Stimulated activated CD4-positive, alpha-beta T cell treated with anti-CD3 and anti-CD28 coated beads, Interleukin-1b, Interleukin-23, amount 100 ng/mL, for 48 hours (primary cell): Measurements from ENCODE around the gene MLX.
A peak's percentile ranks its signal among the peaks of the same experiment; 100 is the strongest.
"Not testable (repeated sequence)": the region's sequence is repeated elsewhere in the genome, so short reads cannot be mapped to it uniquely, and the experiment has no call there.

ENCODE experiments used
- DNase-seq: peaks from one replicate; pipeline ENCODE4 v3.0.0-alpha.2; 2020

Gene MLX

DNA sequence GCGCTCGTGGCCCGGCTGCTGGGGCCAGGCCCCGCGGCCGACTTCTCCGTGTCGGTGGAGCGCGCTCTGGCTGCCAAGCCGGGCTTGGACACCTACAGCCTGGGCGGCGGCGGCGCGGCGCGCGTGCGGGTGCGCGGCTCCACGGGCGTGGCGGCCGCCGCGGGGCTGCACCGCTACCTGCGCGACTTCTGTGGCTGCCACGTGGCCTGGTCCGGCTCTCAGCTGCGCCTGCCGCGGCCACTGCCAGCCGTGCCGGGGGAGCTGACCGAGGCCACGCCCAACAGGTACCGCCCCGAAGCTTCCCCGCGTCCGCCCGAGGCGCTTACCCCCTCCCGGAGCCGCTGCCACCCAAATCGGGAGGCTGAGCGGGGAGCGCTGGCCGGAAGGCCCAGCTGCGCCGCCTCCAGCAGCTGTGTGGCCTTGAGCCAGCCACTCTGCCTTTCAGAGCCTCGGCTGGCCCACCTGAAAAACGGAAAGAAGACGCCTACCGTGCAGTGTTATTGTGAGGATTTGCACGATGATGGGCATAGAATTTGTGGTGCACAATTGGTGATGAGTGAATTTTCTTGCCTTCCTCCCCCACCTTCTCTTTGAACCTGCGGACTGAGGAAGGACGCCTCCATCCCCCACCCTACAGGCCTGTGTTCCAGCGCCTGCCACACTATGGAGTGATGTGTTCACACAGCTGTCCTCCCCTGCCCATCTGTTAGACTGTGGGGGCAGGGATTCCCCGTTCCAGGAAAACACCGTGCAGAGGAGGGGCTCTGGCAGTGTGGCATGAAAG is 30.3 kb upstream of the MLX start:
- DNase-seq, result peak; percentile 72

DNA sequence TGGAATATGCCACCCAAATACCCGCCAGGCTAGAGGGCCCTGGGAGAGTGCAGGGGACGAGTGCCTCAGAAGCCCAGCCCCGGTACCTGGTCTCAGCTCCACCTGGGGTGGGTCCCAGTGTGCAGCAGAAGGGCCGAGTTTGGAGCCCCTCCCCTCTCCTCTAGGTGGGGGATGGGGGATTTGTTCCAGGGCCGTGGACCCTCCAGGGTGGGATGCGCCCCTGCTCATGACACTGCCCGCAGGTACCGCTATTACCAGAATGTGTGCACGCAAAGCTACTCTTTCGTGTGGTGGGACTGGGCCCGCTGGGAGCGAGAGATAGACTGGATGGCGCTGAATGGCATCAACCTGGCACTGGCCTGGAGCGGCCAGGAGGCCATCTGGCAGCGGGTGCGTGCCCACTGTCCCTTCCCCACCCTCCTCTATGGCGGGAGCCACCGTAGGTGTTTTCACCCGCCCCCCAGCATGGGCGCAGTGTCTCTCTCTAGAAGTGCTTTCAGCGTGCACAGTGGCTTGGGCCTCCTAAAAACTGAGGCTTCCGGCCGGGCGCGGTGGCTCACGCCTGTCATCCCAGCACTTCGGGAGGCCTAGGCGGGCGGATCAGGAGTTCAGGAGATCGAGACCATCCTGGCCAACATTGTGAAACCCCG is 29.6 kb upstream of the MLX start:
- DNase-seq, result no peak

DNA sequence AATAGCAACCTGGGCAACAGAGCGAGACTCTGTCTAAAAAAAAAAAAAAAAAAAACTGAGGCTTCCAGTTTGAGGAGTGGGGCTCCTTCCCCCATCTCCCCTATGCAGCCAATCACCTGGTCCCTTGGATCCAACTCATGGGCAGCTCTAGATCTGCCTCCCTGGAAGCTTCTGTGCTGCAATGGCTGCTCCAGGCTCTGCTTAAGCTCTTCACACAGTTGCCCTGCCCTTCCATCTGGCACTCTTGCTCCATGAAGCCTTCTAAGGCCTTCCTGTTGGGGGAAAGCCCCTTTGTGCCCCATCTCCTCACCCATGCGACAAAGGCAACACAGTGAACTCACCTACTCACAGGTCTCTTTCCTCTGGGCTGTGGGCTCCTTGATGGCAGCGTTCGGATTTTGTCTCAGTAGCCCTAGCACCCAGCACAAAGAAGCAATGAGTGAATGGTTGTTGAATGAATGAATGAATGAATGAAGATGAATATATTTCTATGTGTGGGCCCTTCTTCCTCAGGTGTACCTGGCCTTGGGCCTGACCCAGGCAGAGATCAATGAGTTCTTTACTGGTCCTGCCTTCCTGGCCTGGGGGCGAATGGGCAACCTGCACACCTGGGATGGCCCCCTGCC is 29.0 kb upstream of the MLX start:
- DNase-seq, result no peak

DNA sequence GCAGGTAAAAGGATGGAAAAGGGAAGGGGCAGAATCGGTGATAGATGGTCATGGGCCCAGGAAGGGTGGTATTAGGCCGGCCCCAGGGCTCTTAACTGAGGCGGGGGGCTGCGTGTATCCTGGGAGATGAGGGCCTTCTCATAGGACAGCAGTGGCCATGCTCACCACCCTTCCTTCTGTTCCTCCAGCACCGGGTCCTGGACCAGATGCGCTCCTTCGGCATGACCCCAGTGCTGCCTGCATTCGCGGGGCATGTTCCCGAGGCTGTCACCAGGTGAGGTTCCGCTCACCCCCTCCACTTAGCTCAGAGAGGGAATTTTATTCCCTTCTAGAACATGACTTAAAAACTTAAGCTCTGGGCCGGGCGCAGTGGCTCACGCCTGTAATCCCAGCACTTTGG is 28.4 kb upstream of the MLX start:
- no peak for DNase-seq

DNA sequence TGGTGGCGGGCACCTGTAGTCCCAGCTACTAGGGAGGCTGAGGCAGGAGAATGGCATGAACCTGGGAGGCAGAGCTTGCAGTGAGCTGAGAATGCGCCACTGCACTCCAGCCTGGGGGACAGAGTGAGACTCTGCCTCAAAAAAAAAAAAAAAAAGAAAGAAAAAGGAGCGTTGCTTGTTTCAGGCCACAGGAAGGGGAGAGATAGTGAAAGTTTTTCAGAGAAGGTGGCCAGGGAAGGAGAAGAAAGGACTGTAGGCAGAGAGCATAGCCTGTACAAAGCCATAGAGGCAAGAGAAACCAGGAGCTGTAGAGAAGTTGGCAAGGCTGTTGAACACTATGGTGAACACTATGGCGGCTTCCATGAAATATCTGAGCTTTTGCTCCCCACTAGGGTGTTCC is 26.3 kb upstream of the MLX start:
- DNase-seq, result not testable (repeated sequence)

DNA sequence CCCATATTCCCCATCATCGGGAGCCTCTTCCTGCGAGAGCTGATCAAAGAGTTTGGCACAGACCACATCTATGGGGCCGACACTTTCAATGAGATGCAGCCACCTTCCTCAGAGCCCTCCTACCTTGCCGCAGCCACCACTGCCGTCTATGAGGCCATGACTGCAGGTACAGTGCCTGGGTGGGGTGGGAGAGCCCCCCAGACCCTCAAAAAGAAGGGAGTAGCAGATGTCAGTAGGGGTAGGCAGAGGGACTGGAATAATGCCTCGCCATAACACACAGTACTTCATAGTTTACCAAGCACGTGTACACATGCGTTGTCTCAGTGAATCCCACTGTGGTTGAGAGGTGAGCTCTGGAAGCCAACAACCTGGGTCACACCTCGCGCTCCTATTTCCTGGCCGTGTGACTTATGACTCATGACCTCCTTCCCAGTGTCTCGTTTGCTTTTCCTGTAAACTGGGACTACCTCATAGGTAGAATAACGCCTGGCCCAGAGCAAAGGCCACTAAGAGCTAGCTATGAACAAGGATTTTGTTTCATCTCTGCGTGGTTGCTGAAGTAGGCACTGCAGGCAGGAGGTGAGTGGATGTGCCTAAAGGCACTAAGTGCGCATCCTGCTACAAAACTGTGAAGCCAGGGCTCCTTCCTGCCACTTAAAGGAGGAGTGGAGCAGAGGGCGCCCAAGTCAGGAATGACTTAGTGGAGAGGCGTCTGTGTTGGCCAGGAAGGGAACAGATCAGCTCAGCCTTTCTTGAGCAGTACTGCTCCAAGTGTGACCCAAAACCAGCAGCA is 25.7 kb upstream of the MLX start:
- no peak for DNase-seq

DNA sequence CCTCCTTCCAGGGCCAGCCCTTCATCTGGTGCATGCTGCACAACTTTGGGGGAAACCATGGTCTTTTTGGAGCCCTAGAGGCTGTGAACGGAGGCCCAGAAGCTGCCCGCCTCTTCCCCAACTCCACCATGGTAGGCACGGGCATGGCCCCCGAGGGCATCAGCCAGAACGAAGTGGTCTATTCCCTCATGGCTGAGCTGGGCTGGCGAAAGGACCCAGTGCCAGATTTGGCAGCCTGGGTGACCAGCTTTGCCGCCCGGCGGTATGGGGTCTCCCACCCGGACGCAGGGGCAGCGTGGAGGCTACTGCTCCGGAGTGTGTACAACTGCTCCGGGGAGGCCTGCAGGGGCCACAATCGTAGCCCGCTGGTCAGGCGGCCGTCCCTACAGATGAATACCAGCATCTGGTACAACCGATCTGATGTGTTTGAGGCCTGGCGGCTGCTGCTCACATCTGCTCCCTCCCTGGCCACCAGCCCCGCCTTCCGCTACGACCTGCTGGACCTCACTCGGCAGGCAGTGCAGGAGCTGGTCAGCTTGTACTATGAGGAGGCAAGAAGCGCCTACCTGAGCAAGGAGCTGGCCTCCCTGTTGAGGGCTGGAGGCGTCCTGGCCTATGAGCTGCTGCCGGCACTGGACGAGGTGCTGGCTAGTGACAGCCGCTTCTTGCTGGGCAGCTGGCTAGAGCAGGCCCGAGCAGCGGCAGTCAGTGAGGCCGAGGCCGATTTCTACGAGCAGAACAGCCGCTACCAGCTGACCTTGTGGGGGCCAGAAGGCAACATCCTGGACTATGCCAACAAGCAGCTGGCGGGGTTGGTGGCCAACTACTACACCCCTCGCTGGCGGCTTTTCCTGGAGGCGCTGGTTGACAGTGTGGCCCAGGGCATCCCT is 23.5 kb upstream of the MLX start:
- no peak for DNase-seq

DNA sequence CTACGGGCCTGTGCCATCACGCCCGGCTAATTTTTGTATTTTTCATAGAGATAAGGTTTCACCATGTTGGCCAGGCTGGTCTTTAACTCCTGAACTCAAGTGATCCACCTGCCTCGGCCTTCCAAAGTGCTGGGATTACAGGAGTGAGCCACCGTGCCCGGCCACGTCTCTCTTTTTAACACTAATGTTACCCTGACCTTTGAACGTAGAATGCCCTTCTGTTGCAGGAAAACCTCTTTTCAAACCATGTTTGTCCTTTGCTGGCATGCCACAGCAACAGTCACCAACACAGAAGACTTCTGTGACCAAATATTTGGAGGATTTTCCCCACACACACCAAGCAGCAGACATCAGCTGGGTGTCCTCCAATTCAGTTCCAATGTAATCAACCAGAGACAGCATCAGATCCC is 22.0 kb upstream of the MLX start:
- DNase-seq, result no peak

DNA sequence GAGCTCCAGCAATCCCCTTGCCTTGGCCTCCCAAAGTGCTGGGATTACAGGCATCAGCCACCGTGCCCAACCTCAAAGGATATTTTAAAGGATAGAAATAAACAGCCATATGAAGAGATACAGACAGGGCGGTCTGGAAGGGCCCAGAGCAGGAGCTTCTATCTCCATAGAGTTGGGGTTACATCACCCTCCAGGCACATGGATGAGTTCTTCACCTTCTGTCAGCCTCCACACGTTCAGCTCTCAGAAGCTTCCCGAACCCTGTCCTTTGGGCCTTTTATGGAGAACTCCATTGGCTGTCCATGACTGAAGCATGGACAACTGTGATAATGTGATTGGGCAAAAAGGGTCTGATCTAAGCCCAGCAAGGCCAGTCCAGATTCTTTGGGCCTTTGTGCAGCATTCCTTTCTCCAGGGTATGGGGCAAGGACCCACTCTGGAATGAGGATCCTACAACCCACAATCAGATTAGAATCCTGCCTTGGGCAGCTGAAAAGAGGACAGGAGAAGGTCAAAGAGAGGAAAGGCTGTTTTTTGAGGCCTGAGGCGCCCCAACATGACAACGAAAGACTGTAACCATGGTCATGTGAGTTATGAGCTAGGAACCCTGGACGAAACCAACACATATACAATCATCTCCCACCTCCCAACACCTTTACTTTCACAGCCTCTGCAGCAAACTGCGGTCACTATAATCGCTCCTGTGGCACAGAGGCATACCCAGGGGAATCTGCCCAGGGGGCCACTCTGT is 21.0 kb upstream of the MLX start:
- not testable (repeated sequence) for DNase-seq

DNA sequence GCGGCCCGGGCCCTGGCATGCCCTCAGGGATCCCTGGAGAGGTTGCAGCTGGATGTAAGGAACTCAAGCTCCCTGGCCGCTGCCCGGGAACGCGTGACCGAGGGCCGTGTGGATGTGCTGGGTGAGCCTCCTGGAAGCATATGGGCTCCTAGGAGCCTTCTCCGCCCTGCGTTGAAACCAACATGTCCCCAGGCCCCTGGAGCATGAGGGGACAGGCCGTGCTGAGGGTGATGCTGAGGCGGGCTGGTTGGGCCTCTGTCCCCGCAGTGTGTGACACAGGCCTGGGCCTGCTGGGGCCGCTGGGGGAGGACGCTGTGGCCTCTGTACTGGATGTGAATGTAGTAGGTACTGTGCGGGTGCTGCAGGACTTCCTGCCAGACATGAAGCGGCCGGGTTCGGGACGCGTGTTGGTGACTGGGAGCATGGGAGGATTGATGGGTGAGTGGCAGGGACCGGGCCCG is 19.9 kb upstream of the MLX start:
- no peak for DNase-seq

DNA sequence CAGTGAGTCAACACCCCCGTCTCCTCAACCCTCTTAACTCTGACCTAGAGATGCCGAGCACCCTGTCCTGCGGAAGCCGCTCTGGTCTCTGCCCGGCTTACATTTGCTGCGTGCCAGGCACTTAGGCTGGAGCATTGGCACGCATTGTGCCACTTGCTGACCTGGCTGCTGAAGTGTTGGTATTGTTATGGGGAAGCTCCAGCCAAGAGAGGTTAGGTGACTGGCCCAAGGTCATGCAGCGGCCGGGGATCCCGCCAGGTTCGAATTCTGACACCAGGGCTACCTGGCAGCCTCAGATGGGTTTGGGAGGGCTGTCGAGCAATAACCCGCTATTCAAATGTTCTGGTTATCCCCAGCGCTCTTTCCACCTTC is 19.2 kb upstream of the MLX start:
- no peak for DNase-seq

DNA sequence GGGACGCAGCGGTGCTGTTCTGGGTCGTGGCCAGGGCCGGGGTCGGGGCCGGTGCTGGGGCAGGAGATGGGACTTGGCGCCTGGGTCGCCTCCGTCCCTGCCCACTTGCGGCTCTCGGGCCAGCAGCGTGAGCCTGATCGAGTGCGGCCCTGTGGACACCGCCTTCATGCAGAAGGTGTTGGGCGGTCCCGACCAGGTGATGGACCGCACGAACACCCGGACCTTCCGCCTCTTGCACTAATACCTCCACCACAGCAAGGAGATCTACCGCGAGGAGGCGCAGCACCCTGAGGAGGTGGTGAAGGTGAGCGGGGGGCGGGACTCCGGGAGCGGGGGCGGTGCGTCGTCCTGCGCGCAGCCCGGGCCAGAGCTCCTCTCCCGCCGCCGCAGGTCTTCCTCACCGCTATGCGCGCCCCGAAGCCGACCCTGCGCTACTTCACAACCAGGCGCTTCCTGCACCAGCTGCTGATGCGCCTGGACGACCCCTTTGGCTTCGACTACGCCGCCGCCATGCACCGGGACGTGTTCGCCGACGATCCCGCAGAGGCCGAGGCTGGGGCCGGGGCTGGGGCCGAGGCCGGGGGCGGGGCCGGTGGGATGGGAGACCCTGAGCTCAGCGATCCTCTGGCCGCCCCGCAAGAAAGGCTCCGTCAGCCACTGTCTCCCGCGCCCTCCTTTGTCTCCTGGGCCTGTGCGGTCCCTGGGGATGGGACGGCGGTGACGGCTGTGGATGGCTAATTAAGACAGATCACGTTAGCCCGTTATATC is 18.6 kb upstream of the MLX start:
- peak; percentile 76 for DNase-seq

DNA sequence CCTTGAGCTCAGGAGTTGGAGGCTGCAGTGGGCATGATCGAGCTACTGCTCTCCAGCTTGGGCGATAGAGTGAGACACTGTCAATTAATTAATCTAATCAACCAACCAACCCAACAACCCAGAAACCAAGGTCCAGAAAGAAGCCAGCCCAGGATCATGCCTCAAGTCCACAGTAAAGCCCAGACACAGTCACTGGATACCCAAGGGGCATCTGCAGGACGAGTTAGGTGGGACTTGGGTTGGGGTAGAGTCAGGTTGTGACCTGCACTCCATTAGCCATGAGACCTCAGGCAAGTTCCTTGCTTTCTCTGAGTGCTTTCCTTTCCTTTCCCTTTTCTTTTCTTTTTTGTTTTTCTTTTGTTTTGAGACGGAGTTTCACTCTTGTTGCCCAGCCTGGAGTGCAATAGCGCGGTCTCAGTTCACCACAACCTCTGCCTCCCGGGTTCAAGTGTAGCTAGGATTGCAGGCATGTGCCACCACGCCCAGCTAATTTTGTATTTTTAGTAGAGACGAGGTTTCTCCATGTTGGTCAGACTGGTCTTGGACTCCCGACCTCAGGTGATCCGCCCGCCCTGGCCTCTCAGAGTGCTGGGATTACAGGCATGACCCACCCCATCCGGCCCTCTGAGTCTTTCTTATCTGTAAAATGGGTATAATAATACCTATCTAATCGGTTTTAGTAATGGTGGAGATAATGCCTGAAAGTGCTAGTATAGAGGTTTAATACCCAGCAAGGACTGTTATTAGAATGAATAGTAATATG is 17.7 kb upstream of the MLX start:
- no peak for DNase-seq

DNA sequence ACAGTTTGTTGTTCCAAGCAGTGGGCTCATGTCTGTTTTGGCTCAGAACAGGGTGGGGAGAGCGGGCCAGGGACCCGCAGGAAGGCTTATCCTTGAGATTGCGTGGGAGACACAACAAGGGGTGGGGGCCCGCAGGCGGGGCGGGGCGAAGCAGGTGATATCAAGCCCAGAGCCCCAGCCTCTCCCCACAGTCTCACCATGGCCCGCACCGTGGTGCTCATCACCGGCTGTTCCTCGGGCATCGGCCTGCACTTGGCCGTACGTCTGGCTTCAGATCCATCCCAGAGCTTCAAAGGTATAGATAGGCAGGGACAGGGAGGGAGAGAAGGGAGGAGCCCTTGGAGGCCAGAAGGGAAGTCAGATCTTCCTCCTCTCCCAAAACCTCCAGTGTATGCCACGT is 14.2 kb upstream of the MLX start, which contains the start of gene HSD17B1:
Gene HSD17B1, plus strand, starts transcription at position 188 of the 400 bp plus-strand sequence. Its CDS starts 11 bp downstream, at position 199.
- not testable (repeated sequence) for DNase-seq

DNA sequence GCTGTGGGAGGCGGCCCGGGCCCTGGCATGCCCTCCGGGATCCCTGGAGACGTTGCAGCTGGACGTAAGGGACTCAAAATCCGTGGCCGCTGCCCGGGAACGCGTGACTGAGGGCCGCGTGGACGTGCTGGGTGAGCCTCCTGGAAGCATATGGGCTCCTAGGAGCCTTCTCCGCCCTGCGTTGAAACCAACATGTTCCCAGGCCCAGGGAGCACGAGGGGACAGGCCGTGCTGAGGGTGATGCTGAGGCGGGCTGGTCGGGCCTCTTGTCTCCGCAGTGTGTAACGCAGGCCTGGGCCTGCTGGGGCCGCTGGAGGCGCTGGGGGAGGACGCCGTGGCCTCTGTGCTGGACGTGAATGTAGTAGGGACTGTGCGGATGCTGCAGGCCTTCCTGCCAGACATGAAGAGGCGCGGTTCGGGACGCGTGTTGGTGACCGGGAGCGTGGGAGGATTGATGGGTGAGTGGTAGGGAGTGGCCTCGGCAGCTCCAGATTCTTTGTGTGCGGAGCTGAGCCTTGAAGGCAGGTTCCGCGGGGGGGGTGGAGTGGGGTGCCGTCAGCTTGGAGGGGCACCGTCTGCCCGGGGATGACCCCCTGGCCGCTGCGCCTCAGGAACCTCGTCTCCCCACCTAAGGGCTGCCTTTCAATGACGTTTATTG is 13.6 kb upstream of the MLX start:
- no peak for DNase-seq

DNA sequence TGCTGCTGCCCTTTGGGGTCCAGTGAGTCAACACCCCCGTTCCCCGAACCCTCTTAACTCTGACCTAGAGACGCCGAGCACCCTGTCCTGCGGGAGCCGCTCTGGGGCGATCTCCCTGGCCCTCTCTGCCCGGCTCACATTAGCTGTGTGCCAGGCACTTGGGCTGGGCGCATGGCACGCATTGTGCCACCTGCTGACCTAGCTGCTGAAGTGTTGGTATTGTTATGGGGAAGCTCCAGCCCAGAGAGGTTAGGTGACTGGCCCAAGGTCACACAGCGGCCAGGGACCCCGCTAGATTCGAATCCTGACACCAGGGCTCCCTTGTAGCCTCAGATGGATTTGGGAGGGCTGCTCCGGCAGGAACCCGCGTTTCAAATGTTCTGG is 13.0 kb upstream of the MLX start:
- no peak for DNase-seq

DNA sequence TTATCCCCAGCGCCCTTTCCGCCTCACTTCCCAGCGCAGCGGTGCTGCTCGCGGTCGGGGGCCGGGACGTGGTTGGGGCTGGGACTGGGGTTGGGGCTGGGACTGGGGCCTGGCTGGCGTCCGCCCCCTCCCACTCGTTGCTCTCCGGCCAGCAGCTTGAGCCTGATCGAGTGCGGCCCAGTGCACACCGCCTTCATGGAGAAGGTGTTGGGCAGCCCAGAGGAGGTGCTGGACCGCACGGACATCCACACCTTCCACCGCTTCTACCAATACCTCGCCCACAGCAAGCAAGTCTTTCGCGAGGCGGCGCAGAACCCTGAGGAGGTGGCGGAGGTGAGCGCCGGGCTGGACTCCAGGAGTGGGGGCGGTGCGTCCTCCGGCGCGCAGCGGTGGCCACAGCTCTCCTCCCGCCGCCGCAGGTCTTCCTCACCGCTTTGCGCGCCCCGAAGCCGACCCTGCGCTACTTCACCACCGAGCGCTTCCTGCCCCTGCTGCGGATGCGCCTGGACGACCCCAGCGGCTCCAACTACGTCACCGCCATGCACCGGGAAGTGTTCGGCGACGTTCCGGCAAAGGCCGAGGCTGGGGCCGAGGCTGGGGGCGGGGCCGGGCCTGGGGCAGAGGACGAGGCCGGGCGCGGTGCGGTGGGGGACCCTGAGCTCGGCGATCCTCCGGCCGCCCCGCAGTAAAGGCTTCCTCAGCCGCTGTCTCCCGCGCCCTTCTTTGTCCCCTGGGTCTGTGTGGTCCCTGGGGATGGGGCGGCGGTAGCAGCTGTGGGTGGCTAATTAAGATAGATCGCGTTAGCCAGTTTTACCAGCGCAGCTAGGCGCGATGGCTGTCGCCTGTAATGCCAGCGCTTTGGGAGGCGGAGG is 12.4 kb upstream of the MLX start:
- DNase-seq, result peak; percentile 75

DNA sequence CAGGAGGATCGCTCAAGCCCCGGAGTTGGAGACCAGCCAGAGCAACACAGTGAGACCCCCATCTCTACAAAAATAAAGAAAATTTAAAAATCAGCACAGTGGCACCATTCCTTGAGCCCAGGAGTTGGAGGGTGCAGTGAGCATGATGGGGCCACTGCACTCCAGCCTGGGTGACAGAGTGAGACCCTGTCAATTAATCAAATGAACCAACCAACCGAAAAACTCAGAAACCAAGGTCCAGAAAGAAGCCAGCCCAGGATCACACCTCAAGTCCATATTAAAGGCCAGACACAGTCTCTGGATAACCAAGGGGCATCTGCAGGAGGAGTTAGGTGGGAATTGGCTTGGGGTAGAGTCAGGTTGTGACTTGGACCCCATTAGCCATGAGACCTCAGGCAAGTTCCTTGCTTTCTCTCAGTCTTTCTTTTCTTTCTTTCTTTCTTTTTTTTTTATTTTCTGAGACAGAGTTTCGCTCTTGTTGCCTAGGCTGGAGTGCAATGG is 11.7 kb upstream of the MLX start:
- DNase-seq, result no peak
